ENCODE measurements around the gene SNX27.

DNA sequence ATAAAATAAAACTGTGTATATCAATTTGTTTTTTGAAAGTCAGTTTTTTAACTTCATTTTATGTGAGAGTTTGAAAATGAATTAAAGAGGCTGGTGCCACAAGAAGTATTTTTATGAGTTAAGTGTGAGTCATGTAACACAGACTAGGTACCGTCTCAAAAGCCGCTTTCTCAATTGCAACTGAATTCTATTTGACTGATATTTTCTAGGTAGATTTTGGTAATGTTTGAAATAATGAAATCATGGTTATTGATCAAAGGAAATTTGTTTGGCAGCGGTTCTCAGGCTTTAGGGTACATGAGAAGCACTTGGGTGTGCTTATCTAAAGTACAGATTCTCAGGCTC is 4.6 kb downstream of the SNX27 start:
- TF ChIP-seq EP300 (IDR thresholded peaks at IDR 0.05) (no peak), POLR2A (IDR thresholded peaks at IDR 0.05) (no peak)
- TF ChIP-seq, protein P1, sequence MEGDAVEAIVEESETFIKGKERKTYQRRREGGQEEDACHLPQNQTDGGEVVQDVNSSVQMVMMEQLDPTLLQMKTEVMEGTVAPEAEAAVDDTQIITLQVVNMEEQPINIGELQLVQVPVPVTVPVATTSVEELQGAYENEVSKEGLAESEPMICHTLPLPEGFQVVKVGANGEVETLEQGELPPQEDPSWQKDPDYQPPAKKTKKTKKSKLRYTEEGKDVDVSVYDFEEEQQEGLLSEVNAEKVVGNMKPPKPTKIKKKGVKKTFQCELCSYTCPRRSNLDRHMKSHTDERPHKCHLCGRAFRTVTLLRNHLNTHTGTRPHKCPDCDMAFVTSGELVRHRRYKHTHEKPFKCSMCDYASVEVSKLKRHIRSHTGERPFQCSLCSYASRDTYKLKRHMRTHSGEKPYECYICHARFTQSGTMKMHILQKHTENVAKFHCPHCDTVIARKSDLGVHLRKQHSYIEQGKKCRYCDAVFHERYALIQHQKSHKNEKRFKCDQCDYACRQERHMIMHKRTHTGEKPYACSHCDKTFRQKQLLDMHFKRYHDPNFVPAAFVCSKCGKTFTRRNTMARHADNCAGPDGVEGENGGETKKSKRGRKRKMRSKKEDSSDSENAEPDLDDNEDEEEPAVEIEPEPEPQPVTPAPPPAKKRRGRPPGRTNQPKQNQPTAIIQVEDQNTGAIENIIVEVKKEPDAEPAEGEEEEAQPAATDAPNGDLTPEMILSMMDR (IDR thresholded peaks at IDR 0.05): no peak
